Fibroblast of villous mesenchyme (primary cell): ENCODE measurements around the gene CNFN. TPM values are rescaled to one million over a fixed set of nuclear protein-coding genes. Genes with fewer than 3 reads are reported as not detected.

Experiments used
- DNase-seq: peaks from one replicate; pipeline ENCODE4 v3.0.0-alpha.2; 2010; ENCODE audit warnings: low read depth
- H3K4me3 ChIP-seq: 2 replicates; pipeline ENCODE4 v1.5.1; 2011; ENCODE audit warnings: low read depth, mild to moderate bottlenecking, low read length
- CTCF ChIP-seq: IDR thresholded peaks from 2 replicates; pipeline ENCODE4 v1.5.1; 2012; ENCODE audit warnings: low read depth, mild to moderate bottlenecking, low read length; ENCODE audit not compliant: insufficient read depth
- total RNA-seq: library from RNA; depleted of rRNA; stranded (reverse); fragments of >200 nt; gene quantifications from 2 replicates; pipeline ENCODE4 v1.2.3, GENCODE V29; 2012

CNFN gene
- total RNA-seq, 1 donor, result not detected

GRCh38 chr19:42402376-42403116, 12.4 kb upstream of the CNFN start:
- no peak for TF ChIP-seq CTCF
- H3K4me3 ChIP-seq, result no peak overlapping the region
- no peak for DNase-seq

- DNase-seq, result peak; percentile 82
- peak overlapping the region; percentile 65 for H3K4me3 ChIP-seq
- peak; percentile 82 for TF ChIP-seq CTCF
Observed at GRCh38 chr19:42401365-42402303, 11.5 kb upstream of the CNFN start.

GRCh38 chr19:42400404-42400803, 10.3 kb upstream of the CNFN start:
- no peak for TF ChIP-seq CTCF
- DNase-seq, result no peak
- H3K4me3 ChIP-seq, result no peak overlapping the region

GRCh38 chr19:42397263-42398166, 7.4 kb upstream of the CNFN start:
- peak overlapping the region; percentile 75 for H3K4me3 ChIP-seq
- no peak for TF ChIP-seq CTCF
- no peak for DNase-seq

- peak; percentile 99 for DNase-seq
- peak overlapping the region; percentile 75 for H3K4me3 ChIP-seq
- no peak for TF ChIP-seq CTCF
Observed at GRCh38 chr19:42396381-42397262, 6.5 kb upstream of the CNFN start.
